ENCODE measurements around the gene CHRNG.
"Not testable (repeated sequence)": the region's sequence is repeated elsewhere in the genome, so short reads cannot be mapped to it uniquely, and the experiment has no call there.

The CHRNG gene

GRCh38 chr2:232545511-232546375, 6.3 kb downstream of the CHRNG start:
- no peak for DNase-seq (ENCODE audit: low spot score)

- DNase-seq (ENCODE audit: low spot score): no peak
Observed at GRCh38 chr2:232547991-232548390, 8.5 kb downstream of the CHRNG start.

DNA sequence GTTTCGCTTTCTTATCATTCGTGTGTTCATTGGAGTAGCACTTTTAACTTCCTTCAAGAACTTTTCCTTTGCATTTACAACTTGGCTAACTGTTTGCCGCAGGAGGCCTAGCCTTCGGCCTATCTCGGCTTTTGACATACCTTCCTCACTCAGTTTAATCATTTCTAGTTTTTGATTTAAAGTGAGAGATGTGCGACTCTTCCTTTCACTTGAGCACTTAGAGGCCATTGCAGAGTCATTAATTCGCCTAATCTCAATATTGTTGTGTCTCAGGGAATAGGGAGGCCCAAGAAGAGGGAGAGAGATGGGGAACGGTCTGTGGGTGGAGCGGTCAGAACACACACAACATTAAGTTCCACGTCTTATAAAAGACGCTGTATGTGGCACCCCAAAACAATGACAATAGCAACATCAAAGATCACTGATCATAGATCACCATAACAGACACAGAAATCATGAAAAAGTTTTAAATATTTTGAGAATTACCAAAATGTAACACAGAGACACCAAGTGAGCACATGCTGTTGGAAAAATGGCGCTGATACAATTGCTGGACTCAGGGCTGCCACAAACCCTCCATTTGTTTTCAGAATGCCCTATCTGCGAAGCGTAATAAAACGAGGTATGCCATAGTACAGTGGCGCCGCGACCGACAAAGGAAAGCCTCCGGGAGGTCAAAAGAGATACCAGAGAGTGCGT, 10.3 kb downstream of the CHRNG start:
- DNase-seq (ENCODE audit: low spot score): no peak

- peak; percentile 90 for DNase-seq (ENCODE audit: low spot score)
Observed at GRCh38 chr2:232550354-232551249, 11.1 kb downstream of the CHRNG start, which contains the start of the genes EIF4E2 and TIGD1. Gene EIF4E2, plus strand, starts transcription at chr2:232550689. Its CDS starts 36 bp downstream, at chr2:232550725. Gene TIGD1, minus strand, starts transcription at chr2:232550557. Its CDS starts 675 bp downstream, at chr2:232549882.

DNA sequence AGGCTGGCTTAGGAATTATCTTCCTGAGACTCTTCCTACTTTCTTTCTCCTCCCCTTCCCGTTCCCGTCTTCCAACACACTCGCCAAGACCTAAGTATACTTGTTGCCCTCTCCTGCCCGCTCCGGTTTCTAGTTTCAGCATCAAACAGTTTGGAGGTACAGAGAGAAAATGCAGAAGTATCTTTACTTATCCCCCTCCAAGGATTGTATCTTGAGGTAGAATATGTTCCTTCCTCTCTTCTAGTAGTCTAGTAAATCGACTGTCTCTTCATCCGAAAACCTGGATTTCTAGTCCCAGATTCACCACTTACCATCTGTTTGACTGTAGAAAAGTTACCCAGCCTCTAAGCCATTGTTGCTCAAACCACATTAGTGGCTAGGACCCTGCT, 11.8 kb downstream of the CHRNG start:
- no peak for DNase-seq (ENCODE audit: low spot score)

- no peak for DNase-seq (ENCODE audit: low spot score)
Observed at GRCh38 chr2:232551776-232552175, 12.3 kb downstream of the CHRNG start.

DNA sequence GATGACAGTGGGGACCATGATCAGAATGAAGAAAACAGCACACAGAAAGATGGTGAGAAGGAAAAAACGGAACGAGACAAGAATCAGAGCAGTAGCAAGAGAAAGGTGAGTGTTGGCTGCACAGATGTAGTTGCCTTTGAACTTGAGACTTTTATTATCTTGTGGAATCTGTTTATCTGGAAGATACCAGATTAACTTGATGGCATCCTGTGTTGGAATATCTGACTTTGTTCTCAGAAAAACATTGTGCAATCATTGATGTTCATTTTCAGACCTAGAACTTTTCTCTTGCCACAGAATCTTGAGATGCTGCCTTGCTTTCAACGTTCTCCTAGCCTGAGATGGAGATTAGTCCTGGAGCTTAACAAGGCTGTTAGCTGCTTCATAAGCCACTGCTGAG, 16.9 kb downstream of the CHRNG start:
- no peak for DNase-seq (ENCODE audit: low spot score)

GRCh38 chr2:232562515-232563151, 23.1 kb downstream of the CHRNG start:
- DNase-seq (ENCODE audit: low spot score): no peak

DNA sequence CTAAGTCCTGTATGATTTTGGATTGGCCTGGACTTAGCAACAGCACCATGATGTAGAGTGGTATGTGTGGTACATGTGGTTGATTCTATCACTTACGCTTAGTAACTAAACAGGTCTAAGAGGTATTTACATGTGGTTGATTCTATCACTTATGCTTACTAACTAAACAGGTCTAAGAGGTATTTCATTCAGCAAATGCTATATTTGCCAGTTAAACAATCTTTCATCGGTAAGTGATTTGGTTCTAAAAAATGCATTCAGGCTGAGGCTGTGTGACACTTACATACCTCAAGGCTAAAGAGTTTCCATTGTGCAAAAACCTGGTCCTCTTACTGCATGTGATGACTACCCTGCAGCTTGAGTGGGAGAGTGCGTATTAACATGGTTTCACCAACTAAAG, 24.1 kb downstream of the CHRNG start:
- no peak for DNase-seq (ENCODE audit: low spot score)

- DNase-seq (ENCODE audit: low spot score): no peak
Observed at GRCh38 chr2:232567721-232568120, 28.2 kb downstream of the CHRNG start.

DNA sequence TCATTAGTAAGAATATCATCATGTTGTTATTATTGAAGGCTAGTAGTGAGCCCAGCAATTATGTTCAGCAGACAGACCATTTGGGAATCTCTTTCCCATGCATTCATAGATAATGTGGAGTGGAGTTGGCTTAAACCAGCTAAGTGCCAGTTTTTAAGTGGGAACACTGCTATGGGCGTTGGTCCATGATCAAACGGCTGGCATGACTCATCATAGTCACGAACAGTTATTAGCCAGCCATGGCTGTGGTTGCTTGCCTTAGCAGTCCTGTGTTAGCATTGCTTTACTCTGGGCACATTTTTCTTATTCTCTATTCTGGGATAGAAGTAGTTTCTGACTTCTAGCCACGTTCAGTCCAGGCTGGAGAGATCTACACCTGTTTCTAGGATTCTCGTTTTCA, 28.7 kb downstream of the CHRNG start:
- DNase-seq (ENCODE audit: low spot score): no peak

DNA sequence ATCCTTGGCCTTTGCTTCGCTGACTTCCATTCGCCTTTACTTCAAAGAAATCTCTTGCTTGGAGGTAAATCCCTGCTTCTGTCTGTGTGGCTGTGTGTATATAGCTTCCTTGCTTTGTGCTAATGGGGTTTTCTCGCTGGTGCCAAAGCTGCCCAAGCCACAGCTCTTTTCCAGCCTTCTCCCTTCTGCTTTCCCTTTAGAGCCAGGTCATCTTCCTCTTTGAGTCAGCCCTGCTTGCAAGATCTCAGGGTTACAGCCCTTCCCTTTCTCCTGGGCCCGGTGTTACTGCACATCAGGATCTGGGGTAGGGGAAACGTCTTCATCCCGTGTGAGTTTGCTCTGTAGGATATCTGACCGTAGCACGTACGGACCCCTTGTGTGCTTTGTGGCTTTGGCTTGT, 30.0 kb downstream of the CHRNG start:
- DNase-seq (ENCODE audit: low spot score): no peak

DNA sequence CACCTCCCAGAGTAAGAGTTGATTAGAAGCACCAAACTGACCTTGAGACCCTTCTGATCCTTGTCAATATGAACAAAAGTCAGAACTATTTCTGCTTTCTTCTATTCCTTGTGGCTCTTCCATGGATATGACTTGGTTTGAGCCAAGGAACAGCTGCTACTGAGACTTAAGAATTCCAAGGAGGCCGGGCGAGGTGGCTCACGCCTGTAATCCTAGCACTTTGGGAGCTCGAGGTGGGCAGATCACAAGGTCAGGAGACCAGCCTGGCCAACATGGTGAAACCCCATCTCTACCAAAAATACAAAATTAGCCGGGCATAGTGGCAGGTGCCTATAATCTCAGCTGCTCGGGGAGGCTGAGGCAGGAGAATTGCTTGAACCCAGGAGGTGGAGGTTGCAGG, 31.0 kb downstream of the CHRNG start:
- DNase-seq (ENCODE audit: low spot score): not testable (repeated sequence)

DNA sequence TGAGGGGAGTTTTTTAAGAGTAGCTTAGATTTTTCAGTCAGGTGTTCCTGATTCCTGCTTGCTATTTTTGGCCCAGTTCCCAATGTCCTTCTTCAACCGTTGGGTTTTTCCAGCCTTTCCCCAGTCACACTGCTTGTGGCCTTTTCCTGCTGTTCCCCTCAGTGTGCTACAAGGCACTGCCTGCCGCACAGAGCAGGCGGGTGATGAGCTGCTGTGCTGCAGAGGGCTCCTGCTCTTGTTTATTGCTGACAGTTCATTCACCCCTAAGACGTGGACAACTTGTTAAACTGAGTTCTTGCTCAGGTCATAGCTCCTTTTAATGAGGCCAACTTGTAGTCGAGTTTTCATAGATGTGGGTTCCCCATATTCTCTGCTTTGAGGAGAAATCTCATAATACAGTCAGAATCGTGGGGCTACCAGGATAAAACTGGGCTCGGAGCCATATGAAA, 31.6 kb downstream of the CHRNG start:
- DNase-seq (ENCODE audit: low spot score): peak; percentile 66

GRCh38 chr2:232573042-232573441, 33.5 kb downstream of the CHRNG start:
- DNase-seq (ENCODE audit: low spot score): no peak

DNA sequence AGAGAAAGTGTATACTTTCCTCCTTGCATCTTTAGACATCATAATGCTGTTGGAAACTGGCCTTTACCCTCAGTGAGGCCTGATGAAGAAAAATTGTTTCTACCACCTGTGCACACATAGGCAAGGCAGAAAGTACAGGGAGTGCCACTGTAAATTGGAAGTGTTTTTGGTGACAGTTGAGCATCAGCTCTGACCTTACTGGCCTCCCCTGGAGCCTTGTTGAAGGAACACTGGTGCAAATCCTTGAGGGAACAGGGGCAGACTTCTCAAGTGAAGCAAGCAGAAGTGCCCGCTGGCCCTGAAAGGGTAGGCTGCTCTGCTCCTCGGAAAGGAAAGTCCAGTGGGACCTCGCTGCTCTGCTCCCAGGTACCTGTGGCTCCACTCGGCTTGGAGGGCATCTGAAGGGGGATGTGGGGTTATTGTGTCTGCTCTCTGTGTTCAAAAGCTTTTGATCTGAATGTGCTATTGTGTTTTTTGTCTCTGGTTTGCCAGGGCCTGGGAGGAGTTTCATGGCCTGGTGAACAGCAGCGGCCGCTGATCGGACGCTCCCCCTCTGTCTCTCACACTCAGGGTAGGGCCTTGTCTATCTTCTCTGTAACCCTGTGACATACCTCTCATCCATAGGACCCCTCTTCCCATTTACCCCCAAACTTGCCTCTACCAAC, 34.4 kb downstream of the CHRNG start:
- peak; percentile 77 for DNase-seq (ENCODE audit: low spot score)

DNA sequence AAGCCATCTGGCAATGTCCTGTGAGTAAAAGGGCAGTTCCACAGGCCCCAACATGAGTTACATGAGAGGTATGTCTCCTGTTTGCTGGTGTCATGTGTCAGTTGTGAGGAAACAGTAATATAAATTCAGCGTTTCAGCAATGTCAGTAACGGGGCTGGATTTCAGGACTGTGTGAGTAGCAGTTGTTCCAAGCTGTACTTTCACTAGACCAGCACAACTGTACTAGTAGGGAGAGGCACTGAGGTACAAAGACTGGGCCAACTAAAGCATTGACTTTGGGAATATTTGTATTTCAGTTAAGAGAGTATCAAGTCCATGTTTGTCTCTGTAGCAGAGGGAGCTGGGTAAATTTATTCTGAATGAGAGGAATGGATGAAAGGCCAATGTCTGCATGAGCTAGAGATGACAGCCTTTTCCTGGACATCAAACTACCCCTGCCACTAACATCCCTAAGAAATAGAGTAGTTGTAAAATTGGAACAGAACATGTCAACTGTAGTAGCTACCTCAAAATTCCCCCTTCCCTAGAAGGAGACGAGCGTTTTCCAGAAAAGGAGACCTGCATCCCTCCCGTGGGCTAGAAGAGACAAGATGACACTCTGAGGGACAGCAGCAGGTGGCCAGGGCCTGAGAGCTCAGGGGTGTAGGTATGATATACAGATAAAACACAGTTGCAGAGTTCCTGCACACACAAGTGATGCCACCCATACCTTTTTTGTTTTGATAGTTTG, 35.3 kb downstream of the CHRNG start:
- DNase-seq (ENCODE audit: low spot score): no peak

DNA sequence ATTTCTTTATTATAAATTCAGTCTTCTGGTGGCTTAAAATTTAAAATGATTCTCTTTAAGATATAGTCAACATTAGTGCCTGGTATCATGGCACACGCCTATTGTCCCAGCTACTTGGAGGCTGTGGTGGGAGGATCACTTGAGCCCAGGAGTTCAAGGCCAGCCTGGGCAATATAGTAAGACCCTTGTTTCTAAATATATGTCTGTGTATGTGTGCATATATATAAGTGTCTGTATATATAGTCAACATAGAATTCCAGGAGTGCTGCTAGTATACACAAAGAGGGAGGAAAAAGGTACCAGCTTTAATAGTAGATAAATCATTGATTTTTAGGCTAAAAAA, 35.9 kb downstream of the CHRNG start:
- no peak for DNase-seq (ENCODE audit: low spot score)

DNA sequence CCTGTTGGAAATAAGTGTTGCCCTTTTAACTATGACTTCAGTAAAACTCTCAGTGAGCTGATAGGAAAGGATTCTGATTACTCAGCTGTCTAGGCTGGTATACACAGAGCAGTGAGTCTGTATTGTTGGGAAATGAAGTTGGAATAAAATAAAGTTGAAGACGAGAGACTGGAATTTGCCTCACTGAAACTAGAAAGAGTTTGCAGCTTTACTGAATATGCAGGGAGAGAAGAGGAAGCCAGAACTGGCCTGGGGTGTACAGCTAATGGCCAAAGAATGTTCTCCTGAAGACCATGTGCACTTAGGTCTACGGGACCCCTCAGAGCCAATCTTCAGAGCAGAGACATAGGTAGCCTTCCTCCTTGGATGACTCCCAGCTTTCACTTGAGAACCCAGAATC, 37.5 kb downstream of the CHRNG start:
- DNase-seq (ENCODE audit: low spot score): no peak

DNA sequence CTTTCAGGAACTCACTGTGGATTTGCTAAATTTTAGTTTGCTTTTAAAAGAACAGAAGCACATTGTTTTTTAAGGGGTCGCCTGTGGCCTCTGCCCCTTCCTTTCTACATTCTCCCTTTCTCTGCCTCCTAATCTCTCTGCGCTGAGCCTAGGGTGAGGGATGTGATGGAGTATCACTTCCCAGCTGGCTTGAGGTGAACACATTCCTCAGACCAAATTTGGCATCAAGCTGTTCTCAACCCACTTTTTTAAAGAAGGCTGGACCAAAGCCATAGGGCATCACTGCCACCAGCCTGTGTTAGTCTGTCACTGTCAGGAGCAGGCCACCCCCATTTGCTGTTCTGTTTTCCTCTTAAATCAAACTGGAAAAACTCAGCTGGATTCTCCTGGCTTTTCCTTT, 38.3 kb downstream of the CHRNG start:
- no peak for DNase-seq (ENCODE audit: low spot score)

DNA sequence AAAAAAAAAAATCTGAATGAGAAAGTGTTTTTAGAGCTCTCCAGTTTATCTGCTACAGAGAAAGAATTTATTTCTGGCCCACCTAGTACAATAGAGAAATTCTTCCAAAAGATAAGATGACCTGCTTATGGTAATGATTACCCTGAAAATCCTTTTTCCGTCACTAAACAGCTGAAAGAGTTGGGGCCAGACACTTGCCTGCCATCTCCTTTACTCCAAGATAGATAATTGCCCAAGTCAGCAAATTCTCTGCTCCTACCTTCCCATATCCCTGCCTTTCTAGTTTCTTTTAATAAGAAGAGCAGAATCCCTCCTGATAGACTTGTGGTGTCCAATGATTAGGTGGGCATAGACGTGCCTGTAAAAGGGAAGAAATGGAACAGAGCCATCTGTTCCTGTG, 39.1 kb downstream of the CHRNG start:
- no peak for DNase-seq (ENCODE audit: low spot score)

Measured in pons (tissue), 1 donor.